Subcutaneous preadipocyte (primary cell): Measurements from ENCODE around the gene QRICH1. TPM values are rescaled to one million over a fixed set of nuclear protein-coding genes. Genes with fewer than 3 reads are reported as not detected.

Experiments used
- small RNA-seq: library from RNA; depleted of rRNA; stranded (forward); fragments of <200 nt; gene quantifications from one replicate; pipeline ENCODE3, GENCODE V24; 2012
- total RNA-seq: library from RNA; depleted of rRNA; stranded (reverse); fragments of >200 nt; gene quantifications from 2 replicates; pipeline ENCODE4 v1.2.3, GENCODE V29; 2012

Gene QRICH1, protein sequence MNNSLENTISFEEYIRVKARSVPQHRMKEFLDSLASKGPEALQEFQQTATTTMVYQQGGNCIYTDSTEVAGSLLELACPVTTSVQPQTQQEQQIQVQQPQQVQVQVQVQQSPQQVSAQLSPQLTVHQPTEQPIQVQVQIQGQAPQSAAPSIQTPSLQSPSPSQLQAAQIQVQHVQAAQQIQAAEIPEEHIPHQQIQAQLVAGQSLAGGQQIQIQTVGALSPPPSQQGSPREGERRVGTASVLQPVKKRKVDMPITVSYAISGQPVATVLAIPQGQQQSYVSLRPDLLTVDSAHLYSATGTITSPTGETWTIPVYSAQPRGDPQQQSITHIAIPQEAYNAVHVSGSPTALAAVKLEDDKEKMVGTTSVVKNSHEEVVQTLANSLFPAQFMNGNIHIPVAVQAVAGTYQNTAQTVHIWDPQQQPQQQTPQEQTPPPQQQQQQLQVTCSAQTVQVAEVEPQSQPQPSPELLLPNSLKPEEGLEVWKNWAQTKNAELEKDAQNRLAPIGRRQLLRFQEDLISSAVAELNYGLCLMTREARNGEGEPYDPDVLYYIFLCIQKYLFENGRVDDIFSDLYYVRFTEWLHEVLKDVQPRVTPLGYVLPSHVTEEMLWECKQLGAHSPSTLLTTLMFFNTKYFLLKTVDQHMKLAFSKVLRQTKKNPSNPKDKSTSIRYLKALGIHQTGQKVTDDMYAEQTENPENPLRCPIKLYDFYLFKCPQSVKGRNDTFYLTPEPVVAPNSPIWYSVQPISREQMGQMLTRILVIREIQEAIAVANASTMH
- total RNA-seq = 109 and 145 TPM in 2 replicates

GRCh38 chr3:49093853-49094767 is at the start of gene QRICH1:
Gene QRICH1 (minus strand): TSS chr3:49094071. CDS start chr3:49077017, 17,054 bp downstream.

DNA sequence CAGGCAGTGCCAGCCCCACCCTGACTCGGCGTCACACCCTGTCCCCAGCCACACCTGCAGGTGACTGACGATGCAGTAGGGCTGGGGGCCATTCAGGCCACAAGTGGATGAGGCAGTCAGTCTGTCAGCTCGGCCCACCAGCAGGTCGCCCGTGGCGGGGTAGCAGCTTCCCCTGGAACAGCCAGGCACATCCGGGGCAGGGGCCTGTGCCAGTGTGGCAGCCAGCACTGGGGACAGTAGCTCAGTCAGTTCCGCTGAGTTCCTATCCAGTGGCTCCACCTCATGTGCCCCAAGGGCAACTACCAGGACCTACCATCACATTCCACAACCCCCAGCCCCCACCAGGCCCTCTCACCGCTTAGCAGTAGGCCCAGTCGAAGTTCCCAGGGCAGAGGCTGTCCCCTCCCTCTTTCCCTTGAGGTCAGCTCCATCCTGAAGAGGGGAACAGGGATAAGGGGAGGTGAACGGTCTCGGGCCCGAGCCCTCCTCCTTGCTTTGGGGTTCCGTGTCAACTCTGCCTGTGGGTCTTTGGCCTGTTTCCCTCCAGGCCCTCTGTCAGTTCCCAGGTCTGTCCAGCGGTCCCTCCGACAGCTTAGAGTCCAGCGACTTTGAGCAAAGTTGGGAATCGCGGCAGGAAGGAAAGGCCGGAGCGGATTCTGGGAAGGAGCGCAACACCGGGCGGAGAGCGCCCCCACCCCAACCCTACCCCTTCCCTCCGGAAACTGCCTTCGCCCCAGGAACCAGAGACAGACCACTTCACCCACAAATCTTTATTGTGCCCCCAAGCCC is 38.8 kb upstream of the QRICH1 start, which contains the start of gene LAMB2:
Gene LAMB2 (minus strand): TSS at position 614 of the 789 bp plus-strand sequence. CDS start 183 bp downstream, at position 431.

GRCh38 chr3:49120438-49121131 is 26.7 kb upstream of the QRICH1 start, which contains the start of gene USP19:
Gene USP19 (minus strand): TSS chr3:49120823. CDS start chr3:49119145, 1,678 bp downstream.

GRCh38 chr3:49104427-49105291 is 10.8 kb upstream of the QRICH1 start, which contains the start of gene QARS1:
Gene QARS1 (minus strand): TSS chr3:49104757. CDS start chr3:49104733, 24 bp downstream.

DNA sequence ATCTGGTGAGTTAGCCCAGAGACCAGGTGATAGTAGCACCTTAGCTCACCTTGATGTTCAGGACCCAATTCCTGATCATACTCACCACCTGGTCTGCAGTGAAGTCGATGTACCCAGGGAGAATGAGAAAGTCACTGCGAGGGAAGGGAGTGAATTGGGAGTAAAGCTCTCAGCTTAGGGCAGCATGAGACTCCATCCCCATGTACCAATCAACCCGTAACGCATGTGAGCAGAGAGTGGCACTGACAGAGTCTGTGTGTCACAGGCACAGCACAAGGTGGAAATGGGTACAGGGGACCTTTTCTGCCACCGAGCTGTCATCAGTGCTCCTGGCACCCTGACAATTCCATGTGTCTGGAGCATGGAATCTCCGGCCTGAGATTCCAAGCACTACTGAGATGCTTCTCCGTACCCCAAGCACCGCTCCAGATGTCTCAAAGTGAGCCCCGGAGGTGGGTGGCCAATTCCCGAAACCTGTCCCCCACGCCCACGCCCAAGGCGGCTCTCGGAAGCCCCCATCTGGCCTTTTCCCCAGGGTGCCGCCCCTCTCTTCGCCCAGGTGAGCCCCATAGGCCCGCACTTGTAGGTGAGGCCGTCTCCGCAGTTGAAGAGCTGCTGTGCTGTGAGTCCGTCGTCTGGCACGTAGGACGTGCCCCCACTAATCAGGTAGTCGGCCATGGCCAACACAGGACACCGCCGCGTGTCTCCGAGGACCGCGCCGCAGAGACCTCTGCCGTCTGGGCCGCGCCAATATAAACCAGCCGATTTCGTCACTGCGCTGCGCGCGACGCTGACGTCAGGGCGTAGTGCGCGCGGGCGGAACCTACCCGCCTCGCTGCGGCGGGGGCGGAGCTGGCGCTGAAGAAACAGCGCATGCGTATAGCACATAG is 65.0 kb downstream of the QRICH1 start, which contains the start of gene IMPDH2:
Gene IMPDH2 (minus strand): TSS at position 726 of the 890 bp plus-strand sequence. CDS start 48 bp downstream, at position 678.

DNA sequence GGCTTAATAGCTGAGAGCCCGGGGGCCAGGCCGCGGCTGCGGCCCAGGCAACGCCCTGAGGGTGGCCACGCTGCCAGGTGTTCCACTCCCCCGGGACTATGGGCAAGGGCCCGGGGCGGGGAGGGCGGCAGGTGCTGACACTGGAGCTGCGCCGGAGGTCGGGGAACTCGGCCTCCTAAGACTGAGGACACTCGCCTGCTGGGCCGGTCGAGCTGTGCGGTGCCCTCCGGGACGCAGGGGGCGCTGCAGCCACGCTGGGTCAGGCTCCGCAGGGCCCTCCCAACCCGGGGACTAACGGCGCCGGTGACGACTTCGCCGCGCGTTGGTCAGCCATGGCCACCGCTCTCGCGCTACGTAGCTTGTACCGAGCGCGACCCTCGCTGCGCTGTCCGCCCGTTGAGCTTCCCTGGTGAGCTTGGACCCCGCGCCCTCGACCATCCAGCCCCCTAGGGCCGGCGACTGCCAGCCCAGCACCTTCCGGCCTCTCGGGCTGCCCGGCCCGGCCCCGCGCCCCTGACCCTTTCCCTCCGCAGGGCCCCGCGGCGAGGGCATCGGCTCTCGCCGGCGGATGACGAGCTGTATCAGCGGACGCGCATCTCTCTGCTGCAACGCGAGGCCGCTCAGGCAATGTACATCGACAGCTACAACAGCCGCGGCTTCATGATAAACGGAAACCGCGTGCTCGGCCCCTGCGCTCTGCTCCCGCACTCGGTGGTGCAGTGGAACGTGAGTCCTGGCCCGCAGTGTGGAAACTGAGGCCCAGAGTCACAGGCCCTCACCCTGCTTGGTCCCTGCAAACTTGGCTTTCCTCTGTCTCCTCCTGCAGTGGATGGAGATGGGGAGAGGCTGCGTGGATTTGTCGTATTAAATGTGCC is 71.8 kb downstream of the QRICH1 start, which contains the start of gene NDUFAF3:
Gene NDUFAF3 (plus strand): TSS at position 309 of the 875 bp plus-strand sequence. CDS start 24 bp downstream, at position 333.

DNA sequence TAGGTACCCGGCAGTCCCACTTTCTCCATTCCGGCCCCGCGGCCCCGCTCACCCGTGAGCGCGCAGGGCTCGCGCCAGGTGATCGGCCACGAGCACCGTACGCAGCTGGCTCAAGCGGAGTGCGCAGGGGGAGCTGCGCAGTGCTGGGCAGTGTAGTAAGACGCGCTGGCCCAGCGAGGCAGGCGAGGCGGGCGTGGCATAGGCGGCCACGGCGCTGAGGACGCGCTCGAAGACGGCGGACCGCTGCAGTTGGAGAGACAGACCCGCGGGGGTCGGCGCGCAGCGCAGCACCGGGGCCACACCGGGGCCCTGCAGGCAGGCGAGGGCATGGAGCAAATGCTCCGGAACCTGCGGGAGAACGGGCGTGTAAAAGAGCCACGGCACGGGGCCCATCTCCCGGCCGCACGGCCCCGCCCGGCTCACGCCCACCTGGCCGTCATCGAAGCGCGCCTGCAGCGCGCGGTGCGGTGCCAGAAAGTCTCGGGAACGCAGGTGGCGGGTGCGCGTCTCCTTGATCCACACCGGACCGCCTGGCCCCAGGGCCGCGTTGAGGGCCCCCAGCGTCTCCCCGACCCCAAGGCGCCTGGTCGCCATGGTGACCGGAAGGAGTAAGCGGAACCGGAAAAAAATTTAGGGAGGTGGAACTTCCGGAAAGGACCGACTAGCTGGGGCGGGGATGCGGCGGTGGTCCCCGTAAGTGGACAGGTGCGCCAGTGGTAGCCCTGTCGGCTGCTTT is 75.7 kb downstream of the QRICH1 start, which contains the start of gene DALRD3:
Gene DALRD3 (minus strand): TSS at position 610 of the 736 bp plus-strand sequence. CDS start 16 bp downstream, at position 594.

DNA sequence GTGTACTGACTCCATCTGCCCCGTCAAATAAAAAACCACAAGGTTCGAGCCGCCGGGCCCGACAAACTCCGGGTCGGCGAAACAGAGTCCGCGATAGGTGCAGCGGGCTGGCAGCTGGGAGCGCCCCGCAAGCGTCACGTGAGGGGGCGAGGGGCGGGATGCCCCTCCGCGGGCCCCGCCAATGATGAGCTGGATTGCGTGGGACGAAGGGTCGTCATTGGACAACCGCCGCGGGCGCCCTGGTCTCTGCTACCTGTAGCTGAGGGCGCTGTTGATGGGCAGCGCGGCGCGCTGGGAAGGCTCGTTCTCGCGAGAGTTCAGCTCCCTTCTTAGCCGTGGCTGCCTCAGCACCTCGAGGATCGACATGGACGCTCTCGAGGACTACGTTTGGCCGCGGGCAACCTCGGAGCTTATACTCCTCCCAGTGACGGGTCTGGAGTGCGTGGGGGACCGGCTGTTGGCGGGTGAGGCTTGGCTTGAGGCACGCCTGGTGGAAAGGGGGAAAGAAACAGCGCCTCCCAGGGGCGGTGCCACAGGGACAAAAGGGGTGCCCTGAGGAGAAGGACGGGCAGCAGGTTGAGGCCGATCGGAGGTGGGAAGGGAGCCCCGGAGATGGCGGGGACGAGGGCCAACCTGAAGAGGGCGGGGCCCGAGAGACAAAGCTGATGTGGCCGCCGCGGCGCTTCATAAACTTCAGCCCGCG is 86.7 kb downstream of the QRICH1 start, which contains the start of gene WDR6:
Gene WDR6 (plus strand): TSS at position 324 of the 703 bp plus-strand sequence. CDS start 41 bp downstream, at position 365.

GRCh38 chr3:48989796-48990635 is 103.9 kb downstream of the QRICH1 start, which contains the start of gene P4HTM:
Gene P4HTM (plus strand): TSS chr3:48990241. CDS start chr3:48990257, 16 bp downstream.

Small RNAs within 50 kb of the gene (small RNA-seq; reads per million reads assigned to genes)
- gene MIR191 (18,047 reads per million, percentile 100 among the genes with 10 or more reads in this experiment), gene MIR425 (653 reads per million, percentile 99 among the genes with 10 or more reads in this experiment), gene RN7SL182P (not detected)

Other genes with a start within 250 kb of the QRICH1 start
- gene PRKAR2A, start 246.2 kb downstream of the QRICH1 start, total RNA-seq = 35.6 and 57.3 TPM in 2 replicates
- 9.9 and 12.9 TPM in 2 replicates for gene SLC25A20, start 195.2 kb downstream of the QRICH1 start, total RNA-seq
- gene ARIH2, start 175.2 kb downstream of the QRICH1 start, total RNA-seq = 51.1 and 68.0 TPM in 2 replicates
- 20.5 and 29.4 TPM in 2 replicates for gene P4HTM, start 103.8 kb downstream of the QRICH1 start, total RNA-seq
- gene WDR6, start 86.7 kb downstream of the QRICH1 start, total RNA-seq = 58.4 and 62.4 TPM in 2 replicates
- gene DALRD3, start 75.5 kb downstream of the QRICH1 start, total RNA-seq = 46.9 and 59.9 TPM in 2 replicates
- 42.8 and 47.8 TPM in 2 replicates for gene NDUFAF3, start 72.0 kb downstream of the QRICH1 start, total RNA-seq
- gene IMPDH2, start 64.7 kb downstream of the QRICH1 start, total RNA-seq = 479 and 516 TPM in 2 replicates
- gene QARS1, start 10.7 kb upstream of the QRICH1 start, total RNA-seq = 239 and 293 TPM in 2 replicates
- 32.0 and 41.1 TPM in 2 replicates for gene USP19, start 26.8 kb upstream of the QRICH1 start, total RNA-seq
- 193 and 231 TPM in 2 replicates for gene LAMB2, start 39.0 kb upstream of the QRICH1 start, total RNA-seq
- gene CCDC71, start 72.3 kb upstream of the QRICH1 start, total RNA-seq = 23.1 and 24.6 TPM in 2 replicates
- 7.6 and 12.5 TPM in 2 replicates for gene KLHDC8B, start 77.5 kb upstream of the QRICH1 start, total RNA-seq
- gene C3orf62, start 183.2 kb upstream of the QRICH1 start, total RNA-seq = 1.2 and 1.8 TPM in 2 replicates
- 15.4 and 21.3 TPM in 2 replicates for gene USP4, start 246.0 kb upstream of the QRICH1 start, total RNA-seq